T-helper 2 cell treated with Interferon-gamma antibody and Interleukin-4, amounts not matched to agents 100 ng/mL and 5 ng/mL, for 36 hours (primary cell): ENCODE measurements around the gene IL9. TPM values are rescaled to one million over a fixed set of nuclear protein-coding genes. Genes with fewer than 3 reads are reported as not detected.
"Not testable (repeated sequence)": the region's sequence is repeated elsewhere in the genome, so short reads cannot be mapped to it uniquely, and the experiment has no call there.

ENCODE experiments used
- intact Hi-C: fragments of 100-400 bp; cut with micrococcal nuclease; formaldehyde crosslinking; loops from one replicate; pipeline ENCODE4 v1.15.1; 2023
- total RNA-seq: library from RNA; stranded (reverse); gene quantifications from 2 replicates; pipeline ENCODE4 v1.2.3, GENCODE V29; 2022

Gene IL9
- total RNA-seq, 1 donor from 2014 or later, result 0.59 TPM

GRCh38 chr5:135869935-135870334 lies 25.7 kb downstream of the IL9 start:
- intact Hi-C loops, result no loop called here

- intact Hi-C loops, result no loop called here
These were observed 26.4 kb downstream of the IL9 start for GRCh38 chr5:135869276-135869675.

- intact Hi-C loops, result no loop called here
These were observed 27.0 kb downstream of the IL9 start for GRCh38 chr5:135868681-135869080.

GRCh38 chr5:135867599-135867998 lies 28.0 kb downstream of the IL9 start:
- intact Hi-C loops, result no loop called here

GRCh38 chr5:135866016-135866415 lies 29.6 kb downstream of the IL9 start:
- intact Hi-C loops, result no loop called here

- intact Hi-C loops, result no loop called here
These were observed 30.9 kb downstream of the IL9 start for GRCh38 chr5:135864503-135865435.

- intact Hi-C loops, result no loop called here
These were observed 32.9 kb downstream of the IL9 start for GRCh38 chr5:135862744-135863143.

- intact Hi-C loops, result no loop called here
These were observed 33.6 kb downstream of the IL9 start for GRCh38 chr5:135862086-135862485.

- intact Hi-C loops, result no loop called here
These were observed 34.0 kb downstream of the IL9 start for GRCh38 chr5:135861641-135862040.

GRCh38 chr5:135859641-135860040 lies 36.0 kb downstream of the IL9 start:
- intact Hi-C loops, result no loop called here

- intact Hi-C loops, result not testable (repeated sequence)
These were observed 36.5 kb downstream of the IL9 start for GRCh38 chr5:135859186-135859585.

GRCh38 chr5:135857630-135858311 lies 37.9 kb downstream of the IL9 start:
- intact Hi-C loops, result no loop called here

- intact Hi-C loops, result no loop called here
These were observed 43.5 kb downstream of the IL9 start for GRCh38 chr5:135851915-135852845.

- intact Hi-C loops, result no loop called here
These were observed 44.3 kb downstream of the IL9 start for GRCh38 chr5:135851186-135851914.

GRCh38 chr5:135850671-135851070 lies 45.0 kb downstream of the IL9 start:
- intact Hi-C loops, result no loop called here

- intact Hi-C loops, result no loop called here
These were observed 45.4 kb downstream of the IL9 start for GRCh38 chr5:135850231-135850630.

GRCh38 chr5:135847976-135848375 lies 47.7 kb downstream of the IL9 start:
- intact Hi-C loops, result no loop called here

GRCh38 chr5:135846311-135846710 lies 49.3 kb downstream of the IL9 start:
- intact Hi-C loops, result no loop called here

- intact Hi-C loops, result no loop called here
These were observed 51.9 kb downstream of the IL9 start for GRCh38 chr5:135843571-135844337.

- intact Hi-C loops, result no loop called here
These were observed 52.9 kb downstream of the IL9 start for GRCh38 chr5:135842737-135843136.
